Mucosa of stomach (tissue), 1 donor: ENCODE data around the gene ANTXR1.

Experiments
- H3K27me3 ChIP-seq: one replicate; pipeline ENCODE4 v1.7.0; 2013; ENCODE audit warnings: mild to moderate bottlenecking, low read length; ENCODE audit not compliant: control insufficient read depth, insufficient read depth
- H3K36me3 ChIP-seq: one replicate; pipeline ENCODE4 v1.7.0; 2013; ENCODE audit warnings: low read length; ENCODE audit not compliant: control insufficient read depth, insufficient read depth
- H3K4me1 ChIP-seq: one replicate; pipeline ENCODE4 v1.7.0; 2013; ENCODE audit warnings: mild to moderate bottlenecking, low read length; ENCODE audit not compliant: control insufficient read depth, insufficient read depth
- H3K4me3 ChIP-seq: one replicate; pipeline ENCODE4 v1.7.0; 2013; ENCODE audit warnings: low read length
- H3K9ac ChIP-seq: one replicate; pipeline ENCODE4 v1.7.0; 2013; ENCODE audit warnings: mild to moderate bottlenecking, low read length, moderate library complexity
- H3K9me3 ChIP-seq: one replicate; pipeline ENCODE4 v1.7.0; 2013; ENCODE audit warnings: mild to moderate bottlenecking, low read length, moderate library complexity; ENCODE audit not compliant: control insufficient read depth
- donor health status: Pancreatic carcinoma.

Gene ANTXR1

DNA sequence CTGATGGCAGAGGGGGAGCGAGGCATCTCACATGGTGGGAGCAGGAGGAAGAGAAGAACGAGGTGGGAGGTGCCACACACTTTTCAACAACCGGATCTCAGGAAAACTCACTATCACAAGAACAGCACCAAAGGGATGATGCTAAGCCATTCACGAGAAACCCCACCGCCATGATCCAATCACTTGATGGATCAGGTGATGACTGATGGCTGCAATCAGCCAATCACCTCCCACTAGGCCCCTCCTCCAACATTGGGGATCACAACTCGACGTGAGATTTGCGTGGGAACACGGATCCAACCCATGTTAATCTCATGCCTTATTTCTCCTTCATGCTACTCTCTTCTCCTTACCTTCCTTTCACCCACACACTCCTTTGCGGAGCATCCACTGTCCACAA, 143.6 kb downstream of the ANTXR1 start:
- Histone ChIP-seq H3K9ac (no peak overlapping the region), H3K4me1 (peaks cover 9% of the 10 kb centered on the region), H3K27me3 (no peaks in the 10 kb centered on the region), H3K36me3 (no peaks in the 10 kb centered on the region), H3K4me3 (no peak overlapping the region), H3K9me3 (no peaks in the 10 kb centered on the region)

- no peaks in the 10 kb centered on the region for H3K9me3 ChIP-seq
- no peaks in the 10 kb centered on the region for H3K36me3 ChIP-seq
- peaks cover 9% of the 10 kb centered on the region for H3K4me1 ChIP-seq
- H3K9ac ChIP-seq = no peak overlapping the region
- H3K4me3 ChIP-seq = no peak overlapping the region
- no peaks in the 10 kb centered on the region for H3K27me3 ChIP-seq
Observed at GRCh38 chr2:69157441-69157840, 144.5 kb downstream of the ANTXR1 start.

DNA sequence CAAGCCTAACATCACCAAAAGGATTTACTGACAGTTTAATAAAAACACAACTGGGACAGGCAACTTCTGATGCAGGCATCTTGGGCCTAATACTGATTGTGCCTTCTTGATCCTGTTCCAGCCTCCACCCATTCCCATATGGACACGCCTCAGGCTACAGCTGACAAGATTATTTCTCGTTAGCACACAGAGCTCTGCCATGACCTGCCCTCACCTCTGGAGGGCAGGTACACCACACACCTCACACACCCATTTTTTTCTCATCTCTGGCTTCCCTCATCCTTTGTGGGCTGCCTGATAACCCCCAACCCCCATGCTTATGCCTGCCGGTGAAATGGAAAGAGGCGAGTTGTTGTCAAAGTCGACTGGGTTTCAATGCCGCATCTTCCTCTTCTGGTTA, 147.0 kb downstream of the ANTXR1 start:
- no peak overlapping the region for H3K4me3 ChIP-seq

DNA sequence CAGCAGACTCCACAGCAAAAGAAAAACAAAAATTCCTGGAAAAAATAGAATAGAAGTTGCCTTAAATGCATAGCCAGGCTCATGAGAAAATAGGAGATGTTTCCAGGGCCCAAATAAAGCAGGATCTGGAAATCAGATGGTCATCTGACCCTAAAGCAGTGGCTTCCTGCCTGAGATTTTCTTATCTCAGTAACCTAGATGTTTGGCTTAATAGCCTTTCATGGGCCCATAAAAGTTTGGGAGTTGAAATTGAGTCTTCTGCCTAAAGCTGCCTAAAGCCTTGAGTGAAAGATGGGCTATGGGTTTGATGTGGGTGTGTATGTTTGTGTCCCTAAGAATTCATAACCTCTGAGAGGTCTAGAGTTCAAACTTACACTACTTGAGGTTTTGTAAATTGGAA, 149.1 kb downstream of the ANTXR1 start:
- Histone ChIP-seq H3K4me1 (peaks cover 14% of the 10 kb centered on the region), H3K4me3 (no peak overlapping the region), H3K9me3 (no peaks in the 10 kb centered on the region), H3K9ac (no peak overlapping the region), H3K27me3 (no peaks in the 10 kb centered on the region), H3K36me3 (no peaks in the 10 kb centered on the region)

More for the DNA sequence above, 147.0 kb downstream of the ANTXR1 start:
- no peaks in the 10 kb centered on the region for H3K36me3 ChIP-seq
- H3K4me1 ChIP-seq = peaks cover 12% of the 10 kb centered on the region
- no peak overlapping the region for H3K9ac ChIP-seq
- no peaks in the 10 kb centered on the region for H3K9me3 ChIP-seq
- no peaks in the 10 kb centered on the region for H3K27me3 ChIP-seq

GRCh38 chr2:69163109-69163508, 150.1 kb downstream of the ANTXR1 start:
- H3K9me3 ChIP-seq = no peaks in the 10 kb centered on the region
- no peak overlapping the region for H3K4me3 ChIP-seq
- peaks cover 14% of the 10 kb centered on the region for H3K4me1 ChIP-seq
- H3K9ac ChIP-seq = no peak overlapping the region
- no peaks in the 10 kb centered on the region for H3K36me3 ChIP-seq
- no peaks in the 10 kb centered on the region for H3K27me3 ChIP-seq

- H3K9me3 ChIP-seq = no peaks in the 10 kb centered on the region
- H3K4me1 ChIP-seq = peaks cover 14% of the 10 kb centered on the region
- no peaks in the 10 kb centered on the region for H3K27me3 ChIP-seq
- H3K4me3 ChIP-seq = no peak overlapping the region
- H3K36me3 ChIP-seq = no peaks in the 10 kb centered on the region
- H3K9ac ChIP-seq = no peak overlapping the region
Observed at GRCh38 chr2:69163556-69163955, 150.6 kb downstream of the ANTXR1 start.

- H3K36me3 ChIP-seq = no peaks in the 10 kb centered on the region
- no peak overlapping the region for H3K4me3 ChIP-seq
- no peaks in the 10 kb centered on the region for H3K9me3 ChIP-seq
- H3K9ac ChIP-seq = no peak overlapping the region
- H3K4me1 ChIP-seq = peaks cover 14% of the 10 kb centered on the region
- no peaks in the 10 kb centered on the region for H3K27me3 ChIP-seq
Observed at GRCh38 chr2:69164061-69164778, 151.2 kb downstream of the ANTXR1 start.

DNA sequence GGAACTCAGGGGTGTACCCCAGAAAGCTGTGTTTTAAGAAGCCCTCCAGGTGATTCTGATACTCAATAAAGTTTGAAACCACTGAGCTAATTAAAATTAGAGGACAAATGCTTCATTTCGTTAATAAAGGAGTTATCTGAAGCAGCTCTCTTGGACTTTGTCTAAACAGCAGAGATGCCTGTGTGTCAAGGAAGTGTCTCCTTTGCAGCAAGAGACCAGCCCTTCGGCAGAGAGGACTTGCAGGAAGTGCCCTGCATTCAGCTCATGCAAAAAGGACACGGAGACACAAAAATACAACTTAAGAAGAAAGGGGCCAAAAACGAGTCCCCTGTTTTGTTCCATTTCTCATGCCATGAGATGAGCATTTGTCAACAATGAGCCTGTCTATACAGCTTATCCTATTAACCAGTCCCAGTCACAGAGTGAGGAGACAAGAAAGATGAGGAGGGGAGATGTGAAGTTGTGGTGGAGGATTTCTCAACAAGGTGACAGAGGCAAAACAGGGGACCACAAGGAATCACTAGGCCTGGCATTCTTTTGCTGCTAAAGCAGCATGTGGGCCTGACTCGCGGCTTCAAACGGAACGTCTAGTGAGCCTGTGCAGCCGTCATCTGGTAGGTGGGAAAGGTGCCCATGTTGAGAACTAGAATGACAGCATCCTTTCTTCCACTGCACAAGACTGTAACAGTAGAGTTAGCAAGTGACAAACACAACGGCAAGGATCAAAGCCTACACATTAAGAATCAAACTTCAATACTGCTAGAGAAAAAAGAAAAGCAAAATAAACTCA, 152.3 kb downstream of the ANTXR1 start:
- peaks cover 8% of the 10 kb centered on the region for H3K4me1 ChIP-seq
- no peak overlapping the region for H3K9ac ChIP-seq
- H3K27me3 ChIP-seq = no peaks in the 10 kb centered on the region
- no peaks in the 10 kb centered on the region for H3K36me3 ChIP-seq
- no peak overlapping the region for H3K4me3 ChIP-seq
- H3K9me3 ChIP-seq = no peaks in the 10 kb centered on the region

DNA sequence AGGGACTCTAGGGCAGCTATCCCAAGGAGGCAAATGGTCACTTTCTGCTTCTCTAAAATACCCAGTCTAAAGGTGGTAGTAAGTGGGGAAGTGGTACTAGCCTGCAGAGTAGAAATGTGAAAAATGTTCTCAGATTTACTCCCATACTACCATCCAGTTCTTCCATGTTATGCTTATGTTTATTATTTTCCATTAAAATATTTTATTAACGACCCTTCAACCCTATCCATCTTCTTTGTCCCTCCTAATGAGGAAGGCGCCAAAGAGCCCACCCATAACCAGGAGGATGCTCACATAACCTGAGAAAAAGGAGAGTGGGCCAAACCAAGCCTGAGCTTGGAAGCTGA, 153.5 kb downstream of the ANTXR1 start:
- H3K9me3 ChIP-seq = no peaks in the 10 kb centered on the region
- no peak overlapping the region for H3K4me3 ChIP-seq
- peaks cover 14% of the 10 kb centered on the region for H3K4me1 ChIP-seq
- no peaks in the 10 kb centered on the region for H3K27me3 ChIP-seq
- H3K9ac ChIP-seq = no peak overlapping the region
- H3K36me3 ChIP-seq = no peaks in the 10 kb centered on the region

DNA sequence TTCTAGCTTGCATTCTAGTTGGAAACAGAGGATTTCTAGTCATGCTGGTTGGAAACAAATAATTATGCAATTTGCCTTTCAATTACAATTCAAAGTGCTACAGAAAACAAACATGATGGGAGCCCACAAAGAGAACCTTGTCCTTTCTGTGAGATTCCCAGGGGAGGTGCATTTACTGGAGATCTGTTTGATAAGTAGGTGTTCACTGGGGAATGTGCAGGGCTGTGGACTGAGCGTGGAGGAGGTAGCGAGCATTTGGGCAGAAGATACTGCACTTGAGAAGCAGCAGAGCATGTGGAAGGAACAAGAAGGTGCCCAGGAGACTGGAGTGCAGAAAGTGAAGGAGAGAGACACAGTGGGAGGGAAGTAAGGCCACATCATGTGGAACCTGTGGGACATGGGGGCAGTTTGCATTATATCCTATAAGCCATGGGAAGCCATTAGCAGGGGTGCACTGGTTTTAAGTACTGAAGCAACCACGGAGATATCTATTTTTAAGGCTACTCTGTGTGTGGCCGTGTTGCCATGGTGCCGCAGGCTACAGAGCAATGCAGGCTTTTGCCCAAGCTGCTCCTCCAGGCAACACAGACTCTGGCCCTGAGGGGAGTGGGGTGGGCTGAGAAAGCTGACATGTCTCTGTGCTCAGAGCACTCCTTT, 154.0 kb downstream of the ANTXR1 start:
- Histone ChIP-seq H3K36me3 (no peaks in the 10 kb centered on the region), H3K9me3 (no peaks in the 10 kb centered on the region), H3K4me1 (peaks cover 18% of the 10 kb centered on the region), H3K27me3 (no peaks in the 10 kb centered on the region), H3K4me3 (no peak overlapping the region), H3K9ac (no peak overlapping the region)

- Histone ChIP-seq H3K4me3 (no peak overlapping the region), H3K4me1 (peaks cover 18% of the 10 kb centered on the region), H3K9ac (no peak overlapping the region)
Observed at GRCh38 chr2:69167469-69167822, 154.5 kb downstream of the ANTXR1 start.

DNA sequence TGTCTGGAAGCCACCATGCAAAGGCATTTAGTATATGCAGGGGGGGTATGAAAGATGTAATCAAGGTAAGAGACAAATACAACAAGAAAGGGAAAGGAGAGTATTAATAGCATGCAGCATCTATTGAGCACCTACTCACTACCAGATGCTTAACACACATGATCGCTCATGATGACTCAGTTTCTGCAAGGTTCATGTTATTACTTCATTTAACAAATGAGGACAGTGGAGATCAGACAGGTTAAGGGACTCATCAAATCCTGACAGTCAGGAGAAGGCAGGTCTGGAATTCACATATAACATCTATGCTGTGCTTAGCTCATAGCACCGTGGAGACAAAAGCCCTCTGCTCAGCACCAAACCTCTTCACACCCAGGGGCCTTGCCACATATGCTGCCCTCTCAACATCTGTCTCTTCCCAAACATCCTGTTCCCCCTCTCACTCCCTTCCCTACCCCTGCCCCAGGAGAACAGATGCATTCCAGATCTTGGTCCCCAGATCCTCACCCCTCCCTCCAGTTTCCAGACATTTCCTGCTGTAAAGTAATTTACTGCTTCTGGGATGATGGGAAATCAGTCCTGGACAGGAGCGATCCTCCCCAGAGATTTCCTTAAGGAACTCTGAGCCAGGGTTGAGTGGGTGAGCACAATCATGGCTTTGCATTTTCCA, 155.3 kb downstream of the ANTXR1 start:
- H3K27me3 ChIP-seq = no peaks in the 10 kb centered on the region
- no peak overlapping the region for H3K9ac ChIP-seq
- peaks cover 18% of the 10 kb centered on the region for H3K4me1 ChIP-seq
- H3K9me3 ChIP-seq = no peaks in the 10 kb centered on the region
- H3K4me3 ChIP-seq = no peak overlapping the region
- no peaks in the 10 kb centered on the region for H3K36me3 ChIP-seq

More at GRCh38 chr2:69167469-69167822, 154.5 kb downstream of the ANTXR1 start:
- Histone ChIP-seq H3K9me3 (no peaks in the 10 kb centered on the region), H3K36me3 (no peaks in the 10 kb centered on the region), H3K27me3 (no peaks in the 10 kb centered on the region)
